Measurements from ENCODE around the gene NT5DC3.

NT5DC3 gene

DNA sequence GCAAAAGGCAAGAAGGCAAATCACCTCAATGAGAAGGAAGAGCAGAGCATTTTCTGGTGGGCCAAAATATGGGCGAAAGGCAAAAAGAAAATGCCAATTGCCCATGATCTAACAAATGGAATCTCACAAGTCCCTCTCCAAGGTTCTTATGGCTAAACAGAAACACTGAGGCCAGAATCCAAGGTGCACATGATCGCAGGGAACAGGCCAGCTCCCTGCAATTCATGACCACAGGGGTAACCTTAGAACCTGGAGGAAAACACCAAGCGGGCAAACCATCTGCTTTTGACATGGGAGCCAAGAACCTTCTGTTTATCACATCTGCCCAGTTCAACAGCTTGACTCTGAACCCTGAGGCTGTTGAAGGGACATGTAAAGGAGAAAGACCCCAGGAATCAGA is 60.0 kb downstream of the NT5DC3 start:
- DNase-seq = no peak

GRCh38 chr12:103780093-103780440 is 61.0 kb downstream of the NT5DC3 start:
- no peak for DNase-seq

- DNase-seq = no peak
These were observed 61.5 kb downstream of the NT5DC3 start for GRCh38 chr12:103779410-103780092.

- no peak for DNase-seq
These were observed 62.3 kb downstream of the NT5DC3 start for GRCh38 chr12:103778781-103779180.

- DNase-seq = no peak
These were observed 66.0 kb downstream of the NT5DC3 start for GRCh38 chr12:103774977-103775560.

- no peak for DNase-seq
These were observed 67.7 kb downstream of the NT5DC3 start for GRCh38 chr12:103773109-103773910.

- DNase-seq = no peak
These were observed 68.5 kb downstream of the NT5DC3 start for GRCh38 chr12:103772367-103773108.

GRCh38 chr12:103771466-103771865 is 69.6 kb downstream of the NT5DC3 start:
- DNase-seq = peak; percentile 46

- DNase-seq = no peak
These were observed 71.6 kb downstream of the NT5DC3 start for GRCh38 chr12:103769240-103769945.

DNA sequence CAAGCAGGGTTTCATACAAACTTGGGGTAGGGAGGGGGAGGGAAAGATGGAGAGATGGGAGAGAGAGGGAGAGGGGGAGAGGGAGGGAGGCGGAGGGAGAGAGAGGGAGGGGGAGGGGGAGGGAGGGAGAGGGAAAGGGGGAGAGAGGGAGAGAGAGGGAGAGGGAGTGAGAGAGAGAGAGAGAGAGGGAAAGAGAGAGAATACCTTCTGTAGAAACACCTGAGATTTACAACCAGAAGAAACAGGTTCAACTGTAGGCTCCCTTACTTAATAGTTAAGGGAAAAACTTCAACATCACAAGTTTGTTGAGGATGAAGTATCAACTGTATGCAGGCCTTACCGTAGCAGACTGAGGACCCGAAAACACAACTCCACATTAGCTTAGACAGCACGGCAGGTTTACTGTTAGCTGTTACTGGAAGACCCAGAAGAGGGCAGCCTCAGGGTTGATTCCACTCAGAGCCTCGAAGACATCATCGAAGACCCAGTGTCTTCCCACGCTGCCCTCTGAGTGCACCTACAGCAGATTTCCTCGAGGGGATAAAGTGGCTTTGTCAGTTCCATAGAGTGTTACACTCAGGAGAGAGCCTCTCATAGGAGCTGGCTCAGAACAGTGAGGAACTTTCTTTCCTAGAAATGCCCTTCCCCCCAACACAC is 72.4 kb downstream of the NT5DC3 start:
- DNase-seq = no peak

DNA sequence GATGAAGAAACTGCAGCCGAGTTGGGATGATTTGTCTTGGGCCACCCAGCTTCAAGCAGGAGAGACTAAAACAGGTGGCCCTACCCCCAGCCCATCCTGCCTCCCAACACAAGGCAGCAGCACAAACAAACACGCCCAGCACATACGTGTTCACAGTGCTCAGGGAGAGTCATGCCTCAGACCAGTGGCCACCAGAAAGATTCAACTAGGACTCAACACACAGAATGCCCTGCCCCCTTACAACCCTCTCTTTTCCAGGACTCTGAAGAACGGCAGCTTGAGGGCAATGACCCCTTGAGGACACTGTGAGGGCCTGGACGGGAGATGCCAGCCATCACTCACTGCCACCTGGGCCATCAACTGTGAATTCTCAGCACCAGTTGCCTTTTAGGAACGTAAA is 75.0 kb downstream of the NT5DC3 start:
- no peak for DNase-seq

DNA sequence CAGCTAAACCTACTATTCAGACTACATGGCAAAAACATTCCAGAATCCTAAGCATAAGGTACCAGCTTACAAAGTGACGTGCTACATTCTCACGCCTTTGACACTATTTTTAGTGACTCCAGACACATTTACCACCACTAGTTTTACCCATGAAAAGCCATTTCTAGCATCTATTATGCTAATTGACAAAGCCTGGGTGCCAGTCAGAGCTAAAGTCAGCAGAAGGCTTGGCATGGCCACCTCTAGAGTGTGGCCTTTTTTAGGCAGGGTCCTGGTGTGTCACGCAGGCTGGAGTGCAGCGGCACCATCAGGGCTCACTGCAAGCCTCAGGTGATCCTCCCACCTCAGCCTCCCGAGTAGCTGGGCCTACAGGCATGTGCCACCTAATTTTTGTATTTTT is 75.7 kb downstream of the NT5DC3 start:
- DNase-seq = no peak

DNA sequence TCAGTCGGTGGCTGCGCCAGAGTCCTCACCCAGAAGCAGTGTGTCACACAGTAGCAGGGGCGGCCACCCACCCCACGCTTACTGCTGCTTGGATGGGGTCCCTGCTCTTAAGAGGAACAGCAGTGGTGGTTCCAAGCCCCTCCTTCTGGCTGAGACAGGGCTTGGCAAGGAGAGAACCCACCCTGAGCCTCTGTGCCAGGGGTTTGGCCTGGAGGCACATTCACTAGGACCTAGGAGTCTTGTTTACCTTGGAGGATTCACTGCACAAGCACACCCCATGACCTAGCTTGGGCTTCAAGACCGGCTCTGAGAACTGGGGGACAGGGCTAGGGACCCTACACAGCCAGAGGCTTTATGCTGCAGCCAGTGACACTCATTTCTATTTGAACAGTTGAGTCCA is 78.6 kb downstream of the NT5DC3 start:
- DNase-seq = no peak

- DNase-seq = no peak
These were observed 82.5 kb downstream of the NT5DC3 start for GRCh38 chr12:103758310-103759089.

DNA sequence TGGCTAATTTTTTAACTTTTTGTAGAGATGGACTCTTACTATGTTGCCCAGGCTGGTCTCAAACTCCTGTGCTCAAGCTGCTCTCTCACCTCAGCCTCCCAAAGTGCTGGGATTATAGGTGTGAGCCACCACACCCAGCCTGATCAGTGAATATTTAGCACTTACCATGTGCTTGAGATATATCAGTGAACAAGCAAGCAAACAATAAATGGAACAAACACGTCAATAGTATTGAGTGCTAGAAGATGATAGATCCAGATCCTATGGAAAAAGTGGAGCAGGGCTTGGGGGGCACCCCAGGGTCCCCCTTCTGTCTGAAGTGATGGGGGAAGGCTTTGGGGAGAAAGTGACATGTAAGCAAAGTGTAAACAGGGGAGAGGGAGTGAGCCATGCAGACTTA is 83.8 kb downstream of the NT5DC3 start:
- no peak for DNase-seq

- DNase-seq = no peak
These were observed 84.6 kb downstream of the NT5DC3 start for GRCh38 chr12:103756443-103756842.

DNA sequence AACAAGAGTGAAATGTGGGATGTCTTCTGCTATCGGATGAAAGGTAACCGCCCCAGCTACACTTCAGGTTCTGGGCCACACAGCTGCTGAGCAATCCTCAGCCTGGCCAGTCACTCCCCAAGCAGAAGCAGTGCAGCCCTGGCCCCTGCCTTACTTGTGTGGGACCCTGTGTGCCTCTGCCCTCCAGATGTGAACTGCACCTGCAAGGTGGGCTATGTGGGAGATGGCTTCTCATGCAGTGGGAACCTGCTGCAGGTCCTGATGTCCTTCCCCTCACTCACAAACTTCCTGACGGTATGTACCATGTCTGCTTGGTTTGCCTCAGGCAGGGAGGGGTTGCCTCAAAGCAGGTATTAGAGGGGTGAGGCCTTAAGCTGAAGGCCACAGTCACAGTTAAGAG is 85.6 kb downstream of the NT5DC3 start:
- DNase-seq = no peak

DNA sequence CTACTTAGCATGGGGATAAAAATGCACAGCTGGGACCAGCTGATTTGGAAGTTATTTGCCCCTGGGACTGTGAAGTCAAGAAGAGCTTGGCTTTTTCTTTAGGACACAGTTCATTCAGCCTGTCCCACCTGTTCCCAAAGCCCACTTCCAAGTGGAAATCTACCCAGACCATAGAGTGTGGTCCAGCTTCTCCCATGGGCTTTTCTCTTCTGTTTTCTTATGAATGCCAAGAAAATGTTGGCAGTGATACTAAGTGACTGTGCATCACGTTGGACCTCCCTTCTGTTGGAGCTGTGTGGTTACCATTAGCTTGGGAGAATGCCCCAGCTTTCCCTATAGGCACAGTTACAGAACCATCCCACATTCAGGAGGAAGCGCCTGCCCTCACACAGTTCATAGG is 89.4 kb downstream of the NT5DC3 start:
- DNase-seq = no peak

DNA sequence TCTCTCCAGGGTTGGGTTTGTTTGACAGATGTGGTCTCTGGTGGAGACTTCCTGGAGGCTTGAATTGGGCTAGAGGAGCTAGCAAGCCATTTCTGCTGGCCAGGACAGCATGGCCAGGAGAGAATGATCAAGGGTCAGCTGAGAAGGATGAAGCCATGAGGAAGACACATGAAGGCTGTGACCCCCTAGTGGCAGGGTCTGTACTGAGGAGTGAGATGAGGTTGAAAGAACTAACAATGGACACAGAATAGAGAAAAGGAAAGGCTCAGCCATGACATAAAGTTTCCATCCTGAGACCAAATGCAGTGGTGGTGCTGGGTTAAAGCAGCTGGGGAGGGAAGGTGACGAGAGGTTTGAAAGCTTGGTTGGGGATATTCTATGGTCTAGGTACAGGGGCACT is 89.9 kb downstream of the NT5DC3 start:
- DNase-seq = no peak

- no peak for DNase-seq
These were observed 92.2 kb downstream of the NT5DC3 start for GRCh38 chr12:103748875-103749274.

GRCh38 chr12:103748002-103748401 is 93.0 kb downstream of the NT5DC3 start:
- DNase-seq = no peak

DNA sequence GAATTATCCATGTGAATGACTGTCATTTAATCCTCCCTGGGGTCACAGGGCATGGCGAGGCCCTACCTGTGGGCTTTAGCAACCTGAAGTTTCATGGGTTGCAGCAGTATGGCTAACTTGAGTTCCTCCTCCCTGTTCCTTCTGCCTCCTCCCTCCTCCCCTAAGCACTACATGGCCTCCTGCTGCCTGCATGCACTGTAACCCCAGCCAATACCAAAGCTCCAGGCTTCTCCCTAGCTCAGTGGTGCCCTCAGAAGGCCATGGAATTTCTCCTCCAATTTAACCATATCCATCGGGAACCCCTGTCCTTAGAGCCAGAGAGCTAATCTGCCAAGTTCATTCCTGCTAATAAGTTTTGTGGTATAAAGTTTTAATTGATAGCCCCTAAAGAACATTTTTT is 95.1 kb downstream of the NT5DC3 start:
- no peak for DNase-seq
